ENCODE results near the gene ARHGEF7.

- no peak for TF ChIP-seq EZH2phosphoT487 (IDR thresholded peaks at IDR 0.05; ENCODE audit: unreplicated experiment)
- TF ChIP-seq CTCF (conservative IDR thresholded peaks at IDR 0.05; ENCODE audit: low read depth in 2 of 2) = no peak
- no peak for TF ChIP-seq POLR2AphosphoS5 (IDR thresholded peaks at IDR 0.05; ENCODE audit: low read depth)
- TF ChIP-seq, protein P1, sequence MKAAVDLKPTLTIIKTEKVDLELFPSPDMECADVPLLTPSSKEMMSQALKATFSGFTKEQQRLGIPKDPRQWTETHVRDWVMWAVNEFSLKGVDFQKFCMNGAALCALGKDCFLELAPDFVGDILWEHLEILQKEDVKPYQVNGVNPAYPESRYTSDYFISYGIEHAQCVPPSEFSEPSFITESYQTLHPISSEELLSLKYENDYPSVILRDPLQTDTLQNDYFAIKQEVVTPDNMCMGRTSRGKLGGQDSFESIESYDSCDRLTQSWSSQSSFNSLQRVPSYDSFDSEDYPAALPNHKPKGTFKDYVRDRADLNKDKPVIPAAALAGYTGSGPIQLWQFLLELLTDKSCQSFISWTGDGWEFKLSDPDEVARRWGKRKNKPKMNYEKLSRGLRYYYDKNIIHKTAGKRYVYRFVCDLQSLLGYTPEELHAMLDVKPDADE (IDR thresholded peaks at IDR 0.05) = no peak
Measured at GRCh38 chr13:111175935-111176334, 60.8 kb downstream of the ARHGEF7 start.

Data from GM23338 (cell line).